AML-193 (cell line): Measurements from ENCODE around the gene TNPO1.
"Not testable (repeated sequence)": the region's sequence is repeated elsewhere in the genome, so short reads cannot be mapped to it uniquely, and the experiment has no call there.

Experiments
- DNase-seq, 2 experiments: peaks; one replicate each; lab custom pipeline; 2025; lab: John Stamatoyannopoulos, UW

The TNPO1 gene

DNA sequence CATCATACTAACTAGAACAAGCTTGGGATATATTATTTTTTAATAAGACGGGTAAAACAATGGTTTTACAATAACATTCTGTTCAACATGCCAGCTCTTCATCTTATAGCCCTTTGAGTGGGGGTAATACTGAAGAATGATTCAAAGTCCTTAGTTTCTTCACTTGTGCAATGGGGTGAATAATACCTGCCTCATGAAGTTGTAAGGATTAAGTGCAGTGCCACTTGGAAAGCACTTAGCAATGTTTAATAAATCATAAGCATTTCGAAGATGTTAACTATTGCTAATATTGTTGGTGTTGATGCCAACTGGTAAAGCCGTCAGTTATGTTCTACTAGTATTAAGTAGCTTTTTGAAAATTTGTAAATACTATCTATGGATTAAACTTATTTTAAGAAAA, 38.0 kb downstream of the TNPO1 start:
- DNase-seq, result no peak

DNA sequence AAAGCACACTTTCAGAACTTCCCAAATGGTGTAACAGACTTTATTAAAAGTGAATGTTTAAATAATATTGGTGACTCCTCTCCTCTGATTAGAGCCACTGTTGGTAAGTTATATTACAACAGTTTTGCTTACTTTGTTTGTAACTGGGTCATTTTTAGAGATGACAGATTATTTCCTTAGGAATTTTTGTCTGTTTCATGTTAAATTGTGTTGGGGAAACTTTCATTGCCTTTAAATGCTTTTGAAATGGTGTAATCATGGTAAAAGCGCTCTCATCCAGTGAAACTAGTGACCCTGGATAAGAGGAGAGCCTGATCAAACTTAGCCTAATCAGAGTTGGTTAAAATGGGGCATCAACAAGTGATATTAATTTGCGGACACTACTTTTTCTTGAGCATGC, 39.4 kb downstream of the TNPO1 start:
- no peak for DNase-seq

DNA sequence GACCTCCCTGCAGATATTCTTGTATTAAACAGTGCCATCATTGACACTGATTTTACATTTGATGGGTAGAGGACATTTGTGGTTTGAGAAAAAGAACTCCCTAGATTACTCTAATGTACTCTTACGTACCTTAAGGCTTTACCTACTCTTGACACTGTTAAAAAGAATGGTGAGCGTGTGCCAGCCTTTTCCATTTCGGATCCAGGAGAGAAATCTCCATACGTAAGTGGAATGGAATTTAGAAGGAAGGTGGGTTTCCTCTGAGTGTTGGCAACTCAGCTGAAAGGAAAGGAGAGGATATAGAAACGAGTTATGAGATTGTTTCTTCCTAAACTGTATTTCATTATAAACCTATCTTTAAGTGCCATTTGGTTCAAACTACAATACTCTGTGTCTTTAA, 40.9 kb downstream of the TNPO1 start:
- no peak for DNase-seq

DNA sequence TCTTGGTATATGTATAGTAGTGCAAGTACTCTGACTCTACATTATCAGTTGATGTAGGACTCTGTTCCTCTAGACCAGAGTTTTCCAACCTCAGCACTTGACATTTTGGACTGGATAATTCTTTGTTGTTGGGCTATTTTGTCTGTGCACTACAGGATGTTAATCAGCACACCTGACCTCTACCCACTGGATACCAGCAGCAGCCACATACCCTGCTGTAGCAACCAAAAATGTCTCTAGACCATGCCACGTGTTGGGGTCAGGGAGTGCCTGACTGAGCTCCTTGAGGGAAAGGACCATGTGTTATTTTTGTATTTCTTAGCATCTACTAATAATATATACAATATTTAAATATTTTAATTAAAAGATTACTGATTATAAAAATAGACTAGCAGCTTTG, 42.7 kb downstream of the TNPO1 start:
- DNase-seq, result no peak

DNA sequence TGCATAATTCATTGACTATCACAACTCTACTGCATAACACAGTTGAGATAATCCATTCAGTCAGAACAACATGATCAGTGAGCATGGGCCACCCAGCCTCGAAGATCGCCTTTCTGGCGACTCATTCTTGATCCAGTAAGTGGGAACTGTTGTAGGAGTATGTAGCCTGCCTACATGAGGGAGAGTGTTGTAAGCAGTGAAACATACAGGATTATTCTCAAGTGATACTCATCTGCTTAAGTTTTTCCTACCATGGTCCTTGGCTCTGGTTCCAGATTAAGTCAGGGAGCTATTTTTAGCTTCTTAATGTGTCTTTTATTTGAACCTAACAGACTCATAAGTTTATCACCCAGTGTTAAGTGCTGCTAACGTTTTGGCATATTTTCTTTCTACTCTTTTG, 44.0 kb downstream of the TNPO1 start:
- DNase-seq, result no peak

DNA sequence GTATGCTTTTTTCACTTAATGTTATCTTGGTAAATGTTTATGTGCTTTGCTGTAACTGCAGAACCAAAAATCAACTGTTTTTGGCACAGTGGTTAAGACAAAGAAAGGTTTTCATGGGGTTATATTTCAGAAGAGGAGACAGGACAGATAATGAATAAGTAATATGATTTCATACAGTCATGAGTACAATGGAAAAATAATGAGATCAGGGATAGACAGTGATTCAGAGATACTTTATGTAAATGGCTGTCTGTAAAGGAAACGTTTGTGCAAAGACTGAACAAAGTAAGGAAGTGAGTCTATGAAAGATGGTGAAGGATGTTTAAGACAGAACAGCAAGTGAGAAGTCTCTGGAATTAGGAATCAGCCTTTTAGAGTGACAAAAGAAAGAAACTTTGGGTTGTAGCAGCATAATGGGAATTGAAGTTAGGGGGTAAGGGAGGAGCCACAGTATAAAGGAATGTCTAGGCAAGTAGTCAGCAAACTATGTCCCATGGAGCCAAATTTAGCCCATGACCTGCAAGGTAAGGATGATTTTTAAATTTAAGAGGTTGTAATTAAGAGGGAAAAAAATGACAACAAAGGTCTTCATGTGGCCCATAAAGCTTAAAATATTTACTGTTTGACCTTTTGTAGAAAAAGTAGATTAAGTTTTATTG, 55.0 kb downstream of the TNPO1 start:
- no peak for DNase-seq

DNA sequence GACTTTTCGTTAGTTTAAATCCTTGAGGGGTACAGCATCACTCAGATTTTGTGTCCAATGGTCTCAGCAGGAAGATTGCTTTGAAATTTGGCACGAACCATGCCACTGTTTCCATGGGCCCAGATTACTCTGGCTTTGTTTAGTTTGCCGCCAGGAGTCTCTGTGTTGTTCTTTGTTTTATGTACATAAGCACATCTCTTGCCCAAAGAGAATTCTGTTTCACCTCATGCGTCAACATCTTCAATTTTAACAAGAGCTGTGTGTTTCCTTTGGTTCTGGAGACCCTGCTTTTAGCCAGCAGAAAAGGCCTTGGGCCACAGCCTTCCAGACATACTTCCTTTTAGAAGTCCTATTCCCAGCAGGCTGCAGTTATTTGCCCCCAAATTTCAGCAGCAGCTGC, 62.4 kb downstream of the TNPO1 start:
- DNase-seq, result no peak

DNA sequence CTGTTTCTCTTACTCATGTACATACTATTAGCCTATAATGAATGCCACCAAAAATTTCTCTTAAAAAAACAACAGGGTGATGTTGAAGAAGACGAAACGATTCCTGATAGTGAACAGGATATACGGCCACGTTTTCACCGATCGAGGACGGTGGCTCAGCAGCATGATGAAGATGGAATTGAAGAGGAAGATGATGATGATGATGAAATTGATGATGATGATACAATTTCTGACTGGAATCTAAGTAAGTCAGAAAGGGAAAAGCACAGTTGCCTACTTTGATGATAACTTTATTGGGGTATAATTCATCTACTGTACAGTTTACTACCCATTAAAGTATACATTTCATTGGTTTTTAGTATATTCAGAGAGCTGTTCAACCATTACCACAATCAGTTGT, 66.5 kb downstream of the TNPO1 start:
- no peak for DNase-seq

DNA sequence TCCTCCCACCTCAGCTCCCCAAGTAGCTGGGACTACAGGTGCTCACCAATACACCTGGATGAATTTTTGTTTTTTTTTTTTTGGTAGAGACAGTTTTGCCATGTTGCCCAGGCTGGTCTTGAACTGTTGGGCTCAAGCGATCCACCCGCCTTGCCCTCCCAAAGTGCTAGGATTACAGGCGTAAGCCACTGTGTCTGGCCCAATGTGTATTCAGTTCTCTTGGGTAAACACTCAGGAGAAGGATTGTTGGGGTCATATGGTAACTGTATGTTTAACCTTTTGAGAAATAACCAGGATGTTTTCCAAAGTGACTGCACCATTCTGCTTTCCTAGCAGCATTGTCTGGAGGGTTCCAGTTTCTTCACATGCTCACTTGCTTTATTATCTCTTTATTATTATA, 67.4 kb downstream of the TNPO1 start:
- no peak for DNase-seq

DNA sequence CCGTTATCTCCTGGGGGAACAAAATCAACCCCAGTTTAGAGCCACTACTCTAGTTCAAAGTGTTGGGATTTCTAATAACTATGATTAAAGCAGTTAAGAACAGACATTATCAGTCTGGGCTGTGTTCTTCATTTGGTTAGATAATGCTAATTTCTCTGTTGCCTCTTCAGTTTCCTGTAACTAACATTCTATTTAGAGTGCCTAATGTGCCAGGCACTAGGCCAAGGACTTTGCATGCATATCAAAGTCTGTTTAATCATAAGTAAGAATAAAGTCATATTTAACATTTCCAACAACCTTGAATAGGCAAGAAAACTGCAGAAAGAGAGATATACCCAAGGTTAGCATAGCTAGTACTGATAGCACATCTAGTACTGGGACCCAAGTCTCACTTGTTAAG, 68.4 kb downstream of the TNPO1 start:
- no peak for DNase-seq

DNA sequence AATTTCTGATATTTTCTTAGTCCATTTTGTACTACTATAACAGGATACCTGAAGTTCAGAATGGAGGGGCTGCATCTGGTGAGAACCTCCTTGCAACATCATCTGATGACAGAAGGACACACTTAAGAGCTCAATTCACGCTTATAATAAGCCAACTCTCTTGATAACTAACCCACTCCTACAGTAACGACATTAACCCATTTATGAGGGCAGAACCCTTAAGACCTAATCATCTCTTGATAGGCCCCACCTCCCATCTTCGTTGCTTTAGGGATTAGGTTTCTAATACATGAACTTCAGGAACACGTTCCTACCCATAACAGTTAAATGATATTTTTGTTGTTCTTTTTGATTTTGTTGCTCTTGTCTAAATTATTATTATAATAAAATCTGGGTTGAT, 69.4 kb downstream of the TNPO1 start:
- no peak for DNase-seq

DNA sequence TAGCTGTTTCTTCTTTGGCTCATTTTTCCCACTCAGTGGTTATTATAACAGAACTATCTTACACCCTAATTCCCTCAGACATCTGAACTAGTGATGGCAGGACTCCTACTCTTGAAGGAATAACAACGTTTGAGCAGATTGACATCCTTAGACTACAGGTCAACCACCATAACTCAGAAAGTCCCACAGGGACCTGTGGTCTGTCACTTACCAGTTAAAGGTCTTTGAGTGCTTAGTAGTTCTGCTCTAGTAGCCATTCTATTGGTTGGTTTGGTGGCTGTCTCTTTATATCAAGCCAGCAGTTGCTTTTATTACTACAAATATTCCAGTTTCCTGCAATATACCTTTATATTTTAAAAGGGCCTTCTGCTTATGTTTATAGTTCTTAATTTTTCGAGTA, 72.1 kb downstream of the TNPO1 start:
- DNase-seq, result no peak

DNA sequence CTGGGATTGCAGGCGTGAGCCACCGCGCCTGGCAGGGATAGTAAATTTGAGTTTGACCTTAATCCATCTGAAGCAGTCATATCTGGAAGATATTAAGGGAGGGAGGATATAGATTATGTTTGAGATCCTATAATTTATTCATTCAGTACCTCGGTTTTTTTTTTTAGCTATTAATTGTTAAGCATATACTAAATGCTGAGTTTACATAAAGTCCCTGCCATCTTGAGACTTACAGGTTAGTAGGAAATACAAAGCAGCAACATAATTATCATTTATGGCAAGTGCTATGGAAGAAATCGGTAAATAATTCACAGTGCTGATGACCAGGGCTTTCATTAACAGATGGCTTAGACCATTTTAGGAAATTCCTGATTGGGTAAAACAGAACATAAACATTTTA, 72.9 kb downstream of the TNPO1 start:
- no peak for DNase-seq

DNA sequence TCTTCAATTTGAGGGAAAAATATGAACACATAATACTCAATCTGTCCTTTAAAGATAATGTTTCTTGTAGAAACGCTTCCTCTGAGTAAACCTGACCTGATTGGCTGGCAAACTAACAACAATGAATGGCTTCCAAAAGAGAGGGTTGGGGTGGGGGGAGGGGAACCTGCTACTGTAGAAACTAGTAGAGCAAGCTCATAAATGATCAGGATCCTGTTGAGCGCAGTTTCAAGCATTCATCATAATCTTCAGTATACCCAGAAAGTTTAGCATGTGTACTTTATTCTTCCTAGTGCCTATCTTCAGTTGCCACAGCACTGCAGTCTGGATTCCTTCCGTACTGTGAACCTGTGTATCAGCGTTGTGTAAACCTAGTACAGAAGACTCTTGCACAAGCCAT, 76.4 kb downstream of the TNPO1 start:
- no peak for DNase-seq

DNA sequence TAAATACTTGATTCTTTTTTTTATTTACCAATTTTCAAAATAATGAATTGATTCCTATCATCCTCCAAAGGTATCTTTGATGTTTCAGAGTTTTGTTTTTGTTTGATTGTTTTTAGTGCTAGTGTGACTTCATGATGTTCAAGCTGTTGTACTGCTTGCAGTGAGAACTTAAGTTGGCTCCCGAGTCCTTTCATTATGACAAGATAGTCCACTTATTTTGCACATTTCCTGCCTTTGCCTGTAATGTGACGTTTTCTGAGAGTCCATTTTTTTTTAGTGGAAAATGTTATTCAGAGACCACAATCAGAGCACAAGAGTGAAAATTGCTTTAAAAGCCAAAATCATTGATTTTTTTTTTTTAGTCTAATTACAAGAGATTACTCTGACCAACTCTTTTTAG, 79.3 kb downstream of the TNPO1 start:
- DNase-seq, result no peak

DNA sequence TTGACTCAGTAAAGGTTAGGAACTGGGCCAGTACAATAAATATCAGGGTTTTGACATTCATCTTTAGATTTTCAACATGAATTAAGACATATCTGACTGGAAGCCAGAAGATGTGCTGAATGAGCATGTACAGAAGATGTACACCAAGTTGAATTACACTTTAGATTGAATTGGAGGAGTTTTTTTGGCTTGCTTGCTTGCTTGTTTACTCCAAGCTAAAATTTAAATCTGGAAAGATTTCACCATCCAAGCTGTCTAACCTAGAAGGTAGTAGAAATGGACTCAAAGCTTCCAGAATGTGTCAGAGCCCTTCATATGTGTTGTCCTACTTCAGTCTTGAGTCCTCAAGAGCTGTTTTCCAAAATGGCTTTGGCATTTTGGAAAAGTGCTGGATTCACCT, 90.3 kb downstream of the TNPO1 start:
- no peak for DNase-seq

DNA sequence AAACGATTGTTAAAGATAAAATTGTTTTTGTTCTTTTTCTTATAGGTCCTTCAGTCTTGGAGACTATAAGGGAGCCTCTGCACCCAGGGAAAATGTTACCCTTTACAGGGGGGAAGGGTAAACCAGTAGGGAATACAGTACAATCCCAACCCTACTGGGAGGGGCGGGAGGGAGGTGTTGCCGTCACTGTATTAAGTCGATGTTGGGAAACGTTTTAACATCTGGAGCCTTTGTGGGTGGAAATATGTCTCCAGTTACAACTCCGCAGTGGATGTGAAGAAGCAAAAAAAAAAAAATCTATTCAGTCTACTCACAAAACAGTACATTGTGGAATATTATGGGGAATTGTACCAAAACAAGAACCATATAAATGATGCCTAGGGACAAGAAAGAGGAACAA, 92.2 kb downstream of the TNPO1 start:
- no peak for DNase-seq

DNA sequence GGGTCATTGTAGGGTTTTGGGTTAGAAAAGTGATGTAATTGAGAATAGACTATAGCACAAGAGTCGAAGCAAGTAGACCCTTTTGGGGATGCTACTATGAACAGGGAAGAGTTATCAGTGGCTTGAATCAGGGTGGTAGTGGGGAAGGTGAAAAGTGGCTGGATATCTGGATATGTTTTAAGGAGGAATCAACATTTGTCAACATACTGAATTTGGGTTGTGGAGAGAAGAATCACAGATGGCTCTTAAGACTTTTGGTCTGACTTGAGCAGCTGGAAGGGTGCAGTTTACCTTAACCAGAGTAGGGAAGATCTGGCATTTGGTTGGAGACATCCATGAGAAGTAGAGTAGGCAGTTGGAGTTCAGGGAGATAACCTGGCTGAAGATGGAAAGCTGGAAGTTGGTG, 100.9 kb downstream of the TNPO1 start:
- no peak for DNase-seq

DNA sequence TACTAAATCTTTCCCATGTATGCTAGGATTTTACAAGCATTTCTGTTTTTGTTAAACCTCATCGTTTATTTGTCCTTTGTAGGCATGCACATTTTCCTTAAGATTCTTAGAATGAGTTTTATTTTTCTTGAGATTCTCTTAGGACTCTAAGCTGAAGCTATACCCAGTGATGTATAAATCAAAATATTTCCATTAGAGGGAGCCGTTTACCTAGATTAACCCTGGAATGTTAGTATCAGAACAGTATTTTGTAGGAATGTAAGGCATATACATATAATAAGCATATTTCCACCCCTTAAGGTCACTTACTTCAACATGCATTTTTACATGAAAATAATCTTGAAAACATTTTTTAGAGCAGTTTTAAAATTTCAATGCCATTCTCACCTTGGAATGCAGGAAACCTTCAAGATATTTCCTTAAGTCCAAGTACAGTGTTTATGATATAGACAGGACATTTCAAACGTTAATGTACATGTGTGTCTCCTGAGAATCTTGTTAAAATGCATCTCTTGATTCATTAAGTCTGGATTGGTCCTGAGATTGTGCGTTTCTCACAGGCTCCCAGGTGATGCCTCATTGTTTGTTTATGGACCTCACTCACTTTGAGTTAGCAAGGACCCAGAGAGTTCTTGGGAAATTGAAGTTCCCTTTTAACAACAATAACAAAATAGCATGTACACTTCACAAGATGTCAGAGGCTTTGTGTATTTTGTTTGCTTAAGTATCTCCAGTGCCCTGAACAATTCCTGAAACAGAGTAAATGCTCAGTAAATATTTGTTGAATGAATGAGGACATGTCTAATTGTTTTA, 104.4 kb downstream of the TNPO1 start:
- DNase-seq, result peak; percentile 8 to 18

DNA sequence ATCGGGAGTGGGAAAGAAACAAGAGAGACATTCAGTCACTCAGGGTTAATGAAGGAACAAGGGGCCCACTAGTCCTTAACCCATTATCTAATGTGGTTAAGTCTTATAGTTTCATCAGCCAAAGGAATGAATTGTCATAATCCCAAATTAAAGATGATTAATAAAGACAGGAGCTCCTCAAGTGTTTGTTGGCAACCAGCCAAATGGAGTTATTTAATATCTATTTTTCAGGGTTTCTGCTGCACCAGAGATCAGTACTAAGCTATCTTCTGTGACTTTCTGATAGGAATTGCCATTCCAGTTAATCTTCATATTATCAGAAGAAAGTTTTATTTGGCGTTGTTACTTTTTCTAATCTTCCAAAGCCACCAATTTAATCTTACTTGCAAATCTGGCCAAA, 105.4 kb downstream of the TNPO1 start:
- DNase-seq, result no peak

DNA sequence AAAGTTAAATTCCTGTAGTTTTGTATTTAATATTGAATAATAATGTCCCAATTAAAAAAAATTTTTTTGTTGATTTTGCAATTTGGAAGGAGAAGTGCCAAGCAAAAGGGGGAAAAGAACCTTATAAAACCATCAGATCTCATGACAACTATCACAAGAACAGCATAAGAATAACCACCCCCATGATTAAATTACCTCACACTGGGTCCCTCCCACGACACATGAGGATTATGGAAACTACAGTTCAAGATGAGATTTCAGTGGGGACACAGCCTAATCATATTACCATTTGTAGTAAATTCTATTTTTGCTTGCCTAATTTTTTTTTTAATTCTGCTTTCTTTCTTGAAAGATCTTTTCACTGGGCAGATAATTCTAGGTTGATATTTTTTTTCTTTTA, 106.0 kb downstream of the TNPO1 start:
- DNase-seq, result no peak

DNA sequence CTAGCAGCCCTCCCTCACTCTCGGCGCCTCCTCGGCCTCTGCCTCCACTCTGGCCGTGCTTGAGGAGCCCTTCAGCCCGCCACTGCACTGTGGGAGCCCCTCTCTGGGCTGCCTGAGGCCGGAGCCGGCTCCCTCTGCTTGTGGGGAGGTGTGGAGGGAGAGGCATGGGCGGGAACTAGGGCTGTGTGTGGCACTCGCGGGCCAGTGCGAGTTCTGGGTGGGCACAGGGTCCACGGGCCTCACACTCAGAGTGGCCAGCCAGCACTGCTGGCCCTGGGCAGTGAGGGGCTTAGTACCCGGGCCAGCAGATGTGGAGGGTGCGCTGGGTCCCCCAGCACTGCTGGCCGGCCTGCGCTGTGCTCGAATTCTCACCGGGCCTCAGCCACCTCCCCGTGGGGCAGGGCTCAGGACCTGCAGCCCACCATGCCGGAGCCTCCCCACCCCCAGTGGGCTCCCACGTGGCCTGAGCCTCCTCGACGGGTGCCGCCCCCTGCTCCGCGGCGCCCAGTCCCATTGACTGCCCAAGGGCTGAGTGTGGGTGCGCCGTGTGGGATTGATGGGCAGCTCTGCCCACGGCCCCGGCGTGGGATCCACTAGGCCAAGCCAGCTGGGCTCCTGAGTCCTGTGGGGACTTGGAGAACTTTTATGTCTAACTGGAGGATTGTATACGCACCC, 109.0 kb downstream of the TNPO1 start:
- no peak for DNase-seq

DNA sequence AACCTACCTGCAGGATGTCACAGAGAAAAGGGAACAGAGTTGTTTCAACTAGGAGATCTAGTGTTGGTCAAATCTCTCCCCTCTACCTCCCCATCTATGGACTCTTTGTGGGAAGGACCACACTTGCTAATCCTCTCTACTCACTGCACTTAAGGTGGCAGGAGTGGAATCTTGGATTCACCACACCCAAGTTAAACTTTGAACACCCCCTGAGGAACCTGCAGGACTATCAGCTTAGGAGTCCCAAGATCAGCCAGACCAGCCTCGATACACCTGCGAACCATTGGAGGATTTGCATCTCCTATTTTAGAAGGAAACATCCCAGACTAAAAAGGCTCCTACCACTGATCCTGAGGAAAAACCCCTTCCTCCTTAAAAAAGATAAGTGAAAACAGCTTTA, 116.2 kb downstream of the TNPO1 start:
- DNase-seq, result not testable (repeated sequence)
